ENCODE measurements around the gene ARID2.

The ARID2 gene, protein sequence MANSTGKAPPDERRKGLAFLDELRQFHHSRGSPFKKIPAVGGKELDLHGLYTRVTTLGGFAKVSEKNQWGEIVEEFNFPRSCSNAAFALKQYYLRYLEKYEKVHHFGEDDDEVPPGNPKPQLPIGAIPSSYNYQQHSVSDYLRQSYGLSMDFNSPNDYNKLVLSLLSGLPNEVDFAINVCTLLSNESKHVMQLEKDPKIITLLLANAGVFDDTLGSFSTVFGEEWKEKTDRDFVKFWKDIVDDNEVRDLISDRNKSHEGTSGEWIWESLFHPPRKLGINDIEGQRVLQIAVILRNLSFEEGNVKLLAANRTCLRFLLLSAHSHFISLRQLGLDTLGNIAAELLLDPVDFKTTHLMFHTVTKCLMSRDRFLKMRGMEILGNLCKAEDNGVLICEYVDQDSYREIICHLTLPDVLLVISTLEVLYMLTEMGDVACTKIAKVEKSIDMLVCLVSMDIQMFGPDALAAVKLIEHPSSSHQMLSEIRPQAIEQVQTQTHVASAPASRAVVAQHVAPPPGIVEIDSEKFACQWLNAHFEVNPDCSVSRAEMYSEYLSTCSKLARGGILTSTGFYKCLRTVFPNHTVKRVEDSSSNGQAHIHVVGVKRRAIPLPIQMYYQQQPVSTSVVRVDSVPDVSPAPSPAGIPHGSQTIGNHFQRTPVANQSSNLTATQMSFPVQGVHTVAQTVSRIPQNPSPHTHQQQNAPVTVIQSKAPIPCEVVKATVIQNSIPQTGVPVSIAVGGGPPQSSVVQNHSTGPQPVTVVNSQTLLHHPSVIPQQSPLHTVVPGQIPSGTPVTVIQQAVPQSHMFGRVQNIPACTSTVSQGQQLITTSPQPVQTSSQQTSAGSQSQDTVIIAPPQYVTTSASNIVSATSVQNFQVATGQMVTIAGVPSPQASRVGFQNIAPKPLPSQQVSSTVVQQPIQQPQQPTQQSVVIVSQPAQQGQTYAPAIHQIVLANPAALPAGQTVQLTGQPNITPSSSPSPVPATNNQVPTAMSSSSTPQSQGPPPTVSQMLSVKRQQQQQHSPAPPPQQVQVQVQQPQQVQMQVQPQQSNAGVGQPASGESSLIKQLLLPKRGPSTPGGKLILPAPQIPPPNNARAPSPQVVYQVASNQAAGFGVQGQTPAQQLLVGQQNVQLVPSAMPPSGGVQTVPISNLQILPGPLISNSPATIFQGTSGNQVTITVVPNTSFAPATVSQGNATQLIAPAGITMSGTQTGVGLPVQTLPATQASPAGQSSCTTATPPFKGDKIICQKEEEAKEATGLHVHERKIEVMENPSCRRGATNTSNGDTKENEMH (N-terminal part only)

DNA sequence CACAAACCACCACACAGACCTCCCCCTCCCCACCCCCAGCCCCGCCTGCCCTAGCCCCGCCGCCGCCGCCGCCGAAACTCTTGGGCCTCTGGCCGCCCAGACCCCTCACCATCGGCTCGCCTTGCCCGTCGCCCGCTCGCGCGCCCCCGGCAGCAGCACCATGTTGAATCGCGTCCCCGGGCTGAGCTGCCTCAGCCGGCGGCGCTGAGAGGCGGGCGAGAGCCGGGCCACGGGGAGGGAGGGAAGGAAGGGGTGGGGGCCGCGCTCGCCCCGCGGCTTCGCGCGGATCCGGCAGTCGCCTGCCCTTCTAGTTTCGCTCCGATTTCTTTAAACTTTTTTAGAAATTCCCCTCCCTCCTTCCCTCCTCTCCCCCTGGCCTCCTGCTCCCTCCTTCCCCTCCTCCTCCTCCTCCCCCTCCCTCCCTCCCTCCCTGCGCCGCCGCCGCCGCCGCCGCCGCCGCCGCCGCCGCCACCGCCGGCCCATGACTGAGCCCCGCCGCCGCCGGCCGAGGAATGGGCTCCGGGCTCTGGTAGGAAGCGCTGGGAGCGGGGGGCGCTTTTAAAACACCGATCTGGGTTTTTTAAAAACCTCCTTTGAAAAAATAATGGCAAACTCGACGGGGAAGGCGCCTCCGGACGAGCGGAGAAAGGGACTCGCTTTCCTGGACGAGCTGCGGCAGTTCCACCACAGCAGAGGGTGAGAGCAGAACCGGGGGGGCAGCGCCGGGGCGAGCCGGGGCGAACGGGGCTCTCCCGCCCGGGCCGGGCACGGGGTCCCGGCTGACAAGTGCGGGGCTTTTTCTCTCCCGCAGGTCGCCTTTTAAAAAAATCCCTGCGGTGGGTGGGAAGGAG is at the start of gene ARID2:
TSS of gene ARID2 (plus strand) at position 474 of the 851 bp plus-strand sequence. CDS start at position 605, 131 bp downstream.
- peak in 51 of 56 donors; percentile 7 to 86 (median 70) for DNase-seq

DNA sequence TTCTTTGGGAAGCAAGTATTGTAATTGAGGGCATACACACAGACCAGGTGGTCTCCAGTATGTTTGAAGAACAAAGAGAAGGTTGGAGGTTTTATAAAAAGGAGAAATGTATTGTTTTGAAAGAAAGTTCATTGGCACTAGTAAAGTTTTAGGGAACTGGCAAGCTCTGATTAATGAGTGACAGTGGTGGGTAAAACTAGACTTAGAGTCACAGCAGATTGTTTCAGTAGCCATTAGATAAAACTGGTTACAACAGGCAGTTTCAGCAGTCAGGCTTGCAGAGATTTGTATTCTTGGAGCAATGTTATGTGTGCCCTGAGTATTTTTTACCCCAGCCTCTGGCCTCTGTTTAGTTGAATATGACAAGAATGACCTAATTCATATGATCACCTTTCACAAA is 49.1 kb upstream of the ARID2 start:
- no peak for DNase-seq

DNA sequence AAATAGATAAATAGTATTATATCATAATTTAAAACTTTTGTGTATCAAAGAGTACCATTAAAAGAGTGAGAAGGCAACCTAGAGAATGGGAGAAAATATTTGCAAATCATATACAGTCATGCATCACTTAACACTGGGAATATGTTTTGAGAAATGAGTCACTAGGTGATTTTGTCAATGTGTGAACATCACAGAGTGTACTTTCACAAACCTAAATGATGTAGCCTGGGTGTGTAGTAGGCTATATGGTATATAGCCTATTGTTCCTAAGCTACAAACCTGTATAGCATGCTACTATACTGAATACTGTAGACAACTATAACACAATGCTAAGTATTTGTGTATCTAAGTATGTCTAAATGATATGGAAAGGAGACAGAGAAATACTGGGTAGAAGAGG is 48.0 kb upstream of the ARID2 start:
- DNase-seq: no peak

DNA sequence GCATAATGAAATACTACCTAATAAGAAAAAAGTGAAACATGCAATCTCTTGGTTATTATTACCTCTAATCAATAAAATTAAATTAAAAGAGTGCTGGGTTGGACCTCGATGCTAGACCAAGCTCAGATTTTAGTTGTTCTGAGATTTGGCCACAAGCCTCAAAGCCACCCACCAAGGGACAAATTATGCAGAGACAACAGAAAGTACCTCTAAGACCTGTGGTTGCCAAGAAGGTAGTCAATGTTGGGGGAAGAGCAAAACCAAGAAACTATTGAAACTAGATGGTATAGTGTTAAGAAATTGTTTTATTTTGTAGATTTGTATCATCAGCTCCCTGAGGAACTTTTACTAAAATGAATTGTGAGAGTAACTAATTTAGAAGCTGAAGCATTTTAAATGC is 43.8 kb upstream of the ARID2 start:
- DNase-seq: no peak

DNA sequence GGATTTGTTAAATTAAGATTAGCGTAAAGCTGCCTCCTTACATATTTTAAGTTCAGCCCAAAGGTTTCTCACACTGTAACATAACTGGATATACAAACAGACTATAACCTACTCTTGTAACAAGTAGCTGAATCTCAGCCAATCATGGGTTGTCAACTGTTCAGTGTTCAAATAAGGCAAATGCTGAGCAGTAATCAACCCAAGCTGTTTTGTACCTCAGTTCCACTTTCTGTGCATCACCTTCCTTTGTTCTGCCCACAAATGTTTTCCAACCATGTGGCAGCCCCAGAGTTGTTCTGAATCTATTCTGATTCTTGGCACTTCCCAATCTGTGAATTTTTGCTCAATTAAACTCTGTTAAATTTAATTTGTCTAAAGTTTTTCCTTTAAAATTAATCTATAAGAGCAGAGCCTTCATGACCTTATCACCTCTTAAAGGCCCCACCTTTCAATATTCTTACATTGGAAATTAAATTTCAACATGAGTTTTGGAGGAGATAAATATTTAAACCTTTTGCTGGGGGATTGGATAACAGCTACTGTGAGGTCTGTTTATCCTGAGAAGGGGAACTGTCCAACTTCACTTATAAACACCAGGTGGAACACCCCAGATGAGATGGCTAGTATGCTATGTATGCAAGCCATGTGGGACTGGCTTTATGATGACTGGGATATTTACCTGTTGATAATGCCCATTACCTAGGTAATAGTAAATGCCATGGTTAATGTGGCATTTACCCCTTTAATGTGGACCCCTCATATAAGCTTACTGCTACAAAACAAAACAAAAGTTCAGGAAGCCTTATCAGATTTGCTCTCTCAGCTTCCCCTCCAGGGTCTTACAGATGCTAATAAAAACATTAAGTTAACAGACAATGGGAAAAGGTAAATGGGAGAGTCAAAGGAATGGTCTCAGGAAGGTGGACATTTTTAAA is 42.2 kb upstream of the ARID2 start:
- no peak for DNase-seq

DNA sequence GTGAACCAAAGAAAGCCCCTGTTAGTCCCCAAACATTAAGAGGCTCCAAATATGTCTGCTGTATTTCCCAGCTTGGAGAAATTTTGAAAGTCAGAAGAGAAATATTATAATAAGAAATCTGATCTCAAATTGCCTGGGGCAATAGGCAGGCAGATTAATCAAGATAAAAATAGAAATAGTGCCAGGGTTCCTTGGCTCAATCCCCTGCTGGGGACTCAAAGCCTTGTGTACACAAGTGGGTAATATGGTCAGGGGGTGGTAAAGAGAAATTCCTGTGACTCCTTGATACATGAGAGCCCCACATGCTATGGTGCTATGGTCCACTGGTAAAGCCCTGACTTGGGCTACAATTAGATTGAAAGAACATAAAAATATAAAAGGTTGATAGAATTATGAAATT is 41.3 kb upstream of the ARID2 start:
- DNase-seq: no peak

DNA sequence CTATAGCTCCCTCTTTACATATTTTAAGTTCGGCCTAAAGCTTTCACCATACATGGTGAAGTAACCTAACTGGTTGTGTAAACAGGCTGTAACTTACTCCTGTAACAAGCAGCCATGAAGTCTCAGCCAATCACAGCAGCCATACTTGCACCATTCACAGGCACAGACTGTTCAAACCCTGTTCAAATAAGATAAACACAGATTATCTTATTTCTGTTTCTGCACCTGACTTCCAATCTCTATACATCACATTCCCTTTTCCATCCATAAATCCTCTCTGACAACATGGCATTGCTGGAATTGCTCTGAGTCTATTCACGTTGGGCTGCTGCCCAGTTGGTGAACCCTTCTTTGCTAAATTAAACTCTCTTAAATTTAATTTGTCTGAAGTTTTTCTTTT is 34.5 kb upstream of the ARID2 start:
- DNase-seq: no peak

DNA sequence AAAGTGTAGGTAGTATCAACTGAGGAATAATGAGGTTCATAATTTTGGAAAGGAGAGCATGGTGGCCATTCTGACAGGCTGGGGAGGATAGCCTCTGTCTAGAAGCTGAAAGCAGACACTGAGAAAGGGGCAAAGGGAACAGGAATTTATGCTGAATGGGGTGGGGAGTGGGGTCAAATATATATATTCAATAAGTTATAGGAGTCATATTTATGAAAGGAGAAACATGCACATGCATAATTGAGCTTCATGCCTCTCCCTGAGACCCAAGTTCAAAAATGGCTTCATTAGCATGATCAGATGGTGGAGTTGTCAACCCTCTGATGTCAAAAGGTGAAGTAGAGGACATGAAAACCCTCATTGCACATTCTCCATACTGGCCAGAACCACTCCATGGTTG is 33.9 kb upstream of the ARID2 start:
- no peak for DNase-seq

DNA sequence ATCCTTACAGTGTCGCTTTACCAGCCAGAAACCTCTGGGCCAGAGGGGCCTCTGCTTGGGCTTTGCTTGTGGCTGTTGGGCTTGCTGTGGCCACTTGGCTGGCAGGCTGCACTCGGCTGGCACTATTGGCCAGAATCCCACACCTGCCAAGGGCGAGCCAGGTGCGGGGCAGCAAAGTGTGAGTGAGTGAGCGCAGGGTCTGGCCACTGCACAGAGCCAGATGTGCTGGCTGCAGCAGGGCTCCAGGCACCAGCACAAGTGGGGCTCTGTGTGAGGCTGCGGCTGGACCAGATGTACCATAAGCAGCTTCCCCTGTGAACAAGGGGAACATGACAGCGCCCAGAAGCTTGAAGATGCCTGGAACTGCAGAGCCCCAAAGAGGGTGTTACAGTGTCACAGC is 33.5 kb upstream of the ARID2 start:
- DNase-seq: no peak

DNA sequence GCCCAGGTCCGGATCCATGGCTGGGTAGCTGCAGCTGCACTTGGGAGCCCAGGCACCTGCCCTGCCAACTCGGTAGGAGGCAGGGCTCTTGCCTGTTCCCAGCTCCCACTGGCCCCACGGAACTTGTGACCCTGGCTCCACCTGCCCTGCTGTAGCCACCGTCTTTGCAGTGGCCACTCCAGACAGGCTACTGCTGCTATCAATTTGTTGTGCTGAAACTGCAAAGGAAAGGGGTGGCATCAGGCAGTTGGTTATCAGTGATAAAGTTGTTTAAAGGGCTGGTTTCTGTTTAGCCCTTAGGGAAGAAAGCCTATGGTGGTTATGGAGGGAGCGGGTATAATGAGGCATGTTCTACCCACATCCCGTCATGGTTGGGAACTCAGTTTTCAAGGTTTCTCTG is 32.1 kb upstream of the ARID2 start:
- no peak for DNase-seq

DNA sequence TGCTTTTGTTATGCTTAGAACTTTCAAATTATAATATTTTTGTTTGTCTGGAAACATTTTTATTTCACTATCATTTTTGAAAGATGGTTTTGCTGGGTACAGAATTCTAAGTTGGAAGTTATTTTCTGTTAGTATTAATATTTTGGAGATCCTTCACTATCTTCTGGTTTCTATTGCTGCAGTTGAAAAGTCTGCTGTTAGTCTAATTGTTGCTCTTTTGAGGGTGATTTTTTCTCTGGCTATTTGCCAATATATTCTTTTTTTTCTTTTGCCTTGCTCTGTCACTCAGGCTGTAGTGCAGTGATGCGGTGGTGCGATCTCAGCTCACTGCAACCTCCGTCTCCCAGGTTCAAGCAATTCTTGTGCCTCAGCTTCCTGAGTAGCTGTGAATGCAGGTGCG is 28.2 kb upstream of the ARID2 start:
- DNase-seq: no peak

DNA sequence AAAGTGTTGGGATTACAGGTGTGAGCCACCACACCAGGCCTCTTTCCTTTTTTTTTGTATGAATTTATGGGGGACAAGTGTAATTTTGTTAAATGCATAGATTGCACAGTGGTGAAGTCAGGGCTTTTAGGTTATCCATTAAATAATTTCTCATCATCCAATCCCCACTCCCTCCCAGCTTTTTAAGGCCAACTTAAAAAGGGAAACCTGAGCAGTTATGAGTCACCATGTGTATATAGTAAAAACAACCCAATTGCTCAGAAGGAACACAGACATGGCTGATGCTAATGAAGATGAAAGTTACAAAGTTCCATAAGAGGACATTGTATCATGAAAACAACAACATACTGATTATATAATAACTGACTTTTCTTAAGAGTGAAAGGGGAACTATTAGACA is 25.6 kb upstream of the ARID2 start:
- DNase-seq: no peak

DNA sequence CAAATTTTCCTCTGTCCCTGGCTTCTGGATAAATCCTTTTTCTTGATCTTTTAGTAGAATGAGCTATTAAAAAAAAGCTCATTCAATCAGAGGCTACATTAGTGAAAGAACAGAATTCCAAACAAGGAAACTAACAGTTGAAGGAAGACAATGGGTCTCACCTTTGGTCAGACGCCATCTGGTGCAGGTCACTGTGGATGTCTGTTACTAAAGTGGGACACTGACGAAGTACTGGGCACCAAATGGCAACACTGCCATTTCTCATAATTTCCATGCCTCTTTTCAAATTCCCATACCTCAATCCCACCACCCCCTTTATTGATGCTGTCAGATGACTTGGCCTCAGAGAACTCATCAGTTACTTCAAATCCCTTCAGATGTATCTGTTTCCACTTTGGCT is 24.5 kb upstream of the ARID2 start:
- no peak for DNase-seq

DNA sequence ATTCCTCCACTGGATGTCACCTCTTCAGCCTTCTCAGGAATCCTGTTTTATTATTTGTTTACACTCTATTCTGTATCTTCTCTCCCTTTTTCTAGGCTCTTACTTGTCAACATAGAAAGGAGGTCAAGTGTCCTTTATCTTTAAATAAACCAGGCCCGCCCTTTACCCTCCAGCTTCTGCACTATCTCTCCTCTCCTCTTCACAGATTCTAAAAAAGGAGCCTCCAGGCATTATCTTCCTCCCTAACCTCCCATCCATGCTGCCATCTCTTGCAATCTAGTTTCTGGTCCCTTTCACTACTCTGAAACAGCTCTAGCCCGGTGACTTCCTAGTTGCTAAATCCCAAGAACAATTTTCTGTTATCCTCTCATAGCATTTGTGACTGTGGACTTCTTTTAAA is 24.1 kb upstream of the ARID2 start:
- no peak for DNase-seq

DNA sequence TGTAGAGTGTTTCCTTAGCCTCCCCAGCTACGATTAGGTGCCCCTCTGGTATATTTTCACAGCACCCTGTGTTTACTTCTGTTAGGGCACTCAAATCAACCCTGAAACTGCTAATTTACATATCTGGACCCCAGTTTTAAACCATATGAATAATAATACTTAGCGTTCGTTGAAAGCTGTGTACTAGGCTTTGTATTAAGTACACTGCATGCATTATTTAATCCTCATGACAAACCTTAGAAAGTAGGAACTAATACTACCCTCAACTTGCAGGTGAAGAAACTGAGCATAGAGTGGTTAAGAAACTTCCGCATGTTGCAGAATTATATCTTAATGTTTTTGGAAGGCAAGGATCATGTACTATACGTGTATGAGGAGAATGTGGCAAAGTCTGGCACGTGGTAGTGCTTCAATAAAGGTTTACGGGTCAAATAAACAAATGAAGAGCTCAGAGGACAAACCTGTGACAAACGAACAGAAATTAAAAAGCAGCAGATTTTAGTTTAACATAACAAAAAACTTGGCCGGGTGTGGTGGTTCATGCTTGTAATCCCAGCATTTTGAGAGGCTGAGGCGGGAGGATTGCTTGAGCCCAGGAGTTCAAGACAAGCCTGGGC is 22.2 kb upstream of the ARID2 start:
- DNase-seq: no peak

DNA sequence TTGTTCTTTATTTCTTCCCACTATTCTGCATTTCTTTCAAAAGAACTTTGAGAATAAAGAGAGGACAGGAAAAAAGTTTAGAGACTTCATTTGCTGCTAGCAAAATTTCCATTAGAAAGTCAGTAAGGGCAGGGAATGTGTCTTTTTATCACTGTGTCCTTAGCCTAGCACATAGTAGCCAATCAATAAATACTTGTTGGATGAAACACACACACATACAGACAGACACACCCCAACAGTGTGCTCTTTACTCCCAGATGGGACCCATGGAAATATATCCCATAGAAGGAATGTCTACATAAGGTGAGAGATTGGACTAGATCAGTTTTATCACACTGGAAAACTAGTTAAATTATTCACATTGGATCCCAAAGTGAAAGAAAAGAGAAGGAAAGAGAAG is 21.1 kb upstream of the ARID2 start:
- no peak for DNase-seq

DNA sequence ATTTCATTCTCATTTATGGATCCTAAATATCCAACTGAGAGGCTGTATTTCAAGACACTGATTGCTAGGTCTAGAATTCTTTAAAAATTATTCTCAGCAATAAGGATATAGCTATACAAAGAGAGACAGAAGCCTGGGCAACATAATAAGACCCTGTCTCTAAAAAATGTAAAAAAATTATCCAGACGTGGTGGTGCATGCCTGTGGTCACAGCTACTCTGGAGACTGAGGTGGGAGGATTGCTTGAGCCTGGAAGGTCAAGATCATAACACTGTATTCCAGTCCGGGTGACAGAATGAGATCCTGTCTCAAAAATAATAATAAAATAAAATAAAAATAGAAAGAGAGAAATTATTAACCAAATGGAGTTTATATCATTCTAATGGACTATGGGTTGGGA is 20.6 kb upstream of the ARID2 start:
- DNase-seq: no peak

DNA sequence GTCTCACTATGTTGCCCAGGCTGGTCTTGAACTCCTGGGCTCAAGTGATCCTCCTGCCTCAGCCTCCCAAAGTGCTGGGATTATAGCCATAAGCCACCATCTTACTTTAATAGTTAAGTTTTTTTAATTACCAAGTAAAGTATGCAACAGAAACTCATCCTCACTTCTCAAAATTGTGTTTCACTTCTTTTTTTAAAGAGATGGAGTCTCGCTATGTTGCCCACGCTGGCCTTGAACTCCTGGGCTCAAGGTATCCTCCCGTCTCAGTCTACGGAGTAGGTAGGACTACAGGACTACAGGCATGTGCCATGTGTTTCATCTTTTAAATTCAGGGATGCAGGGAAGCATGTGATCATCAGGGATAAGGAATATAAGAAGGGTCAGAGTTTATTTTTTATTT is 17.2 kb upstream of the ARID2 start:
- no peak for DNase-seq

DNA sequence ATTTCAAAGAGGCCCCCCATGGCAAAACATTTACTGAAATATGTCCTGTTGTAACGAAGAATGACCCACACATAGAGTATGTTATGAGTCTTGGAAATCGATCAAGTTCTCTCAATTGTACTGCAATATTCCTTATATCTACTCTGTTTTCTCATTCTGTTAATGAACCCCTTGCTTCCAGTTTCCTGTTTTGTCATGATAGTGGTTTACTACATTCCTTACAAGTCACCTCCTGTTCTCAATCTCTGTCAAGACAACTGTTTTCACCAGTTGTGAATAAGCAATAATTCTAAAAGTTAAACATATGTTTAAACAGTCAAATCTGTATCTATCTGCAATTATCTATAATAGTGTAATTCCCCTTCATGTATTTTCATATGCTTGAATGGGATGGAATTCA is 16.4 kb upstream of the ARID2 start:
- no peak for DNase-seq

Measured in nucleus accumbens (tissue), 56 donors.